ENCODE data around the gene REN. TPM values are rescaled to one million over a fixed set of nuclear protein-coding genes. Genes with fewer than 3 reads are reported as not detected.
A peak's percentile ranks its signal among the peaks of the same experiment; 100 is the strongest.

Gene REN
- total RNA-seq, 1 donor from 2014 or later = not detected

DNA sequence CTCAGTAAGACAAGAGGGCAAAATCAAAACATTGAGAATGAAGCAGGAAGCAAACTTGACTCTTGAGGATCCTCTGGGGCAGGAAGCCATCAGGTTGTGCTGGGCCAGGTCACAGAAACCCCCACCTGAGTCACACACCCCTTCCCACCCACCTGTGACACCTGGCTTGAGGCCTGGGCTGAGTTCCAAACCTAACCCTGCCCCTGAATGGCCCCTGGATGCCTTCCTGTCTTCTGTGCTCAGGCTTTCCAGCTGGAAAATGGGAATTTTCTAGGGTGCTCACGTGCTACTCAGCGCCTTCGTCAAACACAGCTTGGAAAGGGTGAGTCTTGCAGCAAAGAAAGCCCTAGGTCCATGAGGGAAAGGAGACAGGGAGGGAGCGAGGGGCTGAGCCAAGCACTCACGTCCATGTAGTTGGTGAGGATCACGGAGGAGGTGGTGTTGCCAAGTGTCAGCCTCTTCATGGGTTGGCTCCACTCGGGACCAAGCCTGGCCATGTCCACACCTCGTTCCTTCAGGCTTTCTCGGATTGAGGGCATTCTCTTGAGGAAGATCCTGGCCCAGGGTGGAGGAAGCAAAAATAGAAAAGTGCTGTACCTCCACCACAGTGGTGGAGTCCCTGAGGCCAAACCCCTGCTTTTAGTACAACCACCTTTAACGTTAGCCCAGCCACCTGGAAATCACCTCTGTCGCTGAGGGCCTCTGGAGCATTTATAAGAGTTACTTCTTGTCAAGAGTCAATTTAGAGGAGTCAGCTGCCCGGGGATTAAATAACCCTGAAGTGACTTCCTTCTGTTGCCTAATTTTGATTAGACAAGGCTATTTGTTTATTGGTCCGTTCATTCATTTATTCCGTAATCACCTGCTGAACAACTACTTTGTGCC is 4.3 kb downstream of the REN start:
- Mint-ChIP-seq H3K27ac (no peak overlapping the region), H3K9me3 (no peaks in the 10 kb centered on the region), H3K4me3 (no peak overlapping the region), H3K27me3 (ENCODE audit: insufficient read depth) (peaks cover 4% of the 10 kb centered on the region), H3K4me1 (ENCODE audit: low read depth) (no peaks in the 10 kb centered on the region), H3K36me3 (ENCODE audit: low read depth) (no peaks in the 10 kb centered on the region)
- intact Hi-C loops (cut with micrococcal nuclease) = loop anchor here (1.0 kb wide), 5 partner anchors 45 to 645 kb away; no protein-coding TSS in a partner anchor
- DNase-seq (ENCODE audit: low spot score) = no peak

DNA sequence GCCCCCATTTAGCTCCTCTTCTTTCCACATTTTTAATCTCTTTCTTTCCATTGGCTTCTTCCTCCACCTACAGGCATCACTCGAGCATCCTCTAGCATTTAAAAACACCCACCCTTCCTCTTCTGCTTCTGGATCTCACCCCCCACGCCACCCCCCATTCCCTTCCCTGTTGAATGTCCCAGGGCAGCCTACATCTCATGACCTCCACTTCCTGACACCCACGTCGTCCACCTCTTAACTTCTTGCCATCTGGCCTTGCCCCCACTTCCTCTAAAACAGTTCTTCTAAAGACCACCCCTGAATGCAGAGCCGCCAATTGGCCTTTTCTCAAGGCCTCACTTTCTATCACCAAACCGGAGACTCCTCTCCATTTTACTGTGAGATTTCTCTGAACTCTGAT is 8.2 kb downstream of the REN start:
- Mint-ChIP-seq H3K36me3 (ENCODE audit: low read depth) (no peaks in the 10 kb centered on the region), H3K9me3 (no peaks in the 10 kb centered on the region), H3K4me1 (ENCODE audit: low read depth) (no peaks in the 10 kb centered on the region), H3K27ac (no peak overlapping the region), H3K4me3 (no peak overlapping the region), H3K27me3 (ENCODE audit: insufficient read depth) (peaks cover 14% of the 10 kb centered on the region)
- intact Hi-C loops (cut with micrococcal nuclease) = no loop called here
- no peak for DNase-seq (ENCODE audit: low spot score)

DNA sequence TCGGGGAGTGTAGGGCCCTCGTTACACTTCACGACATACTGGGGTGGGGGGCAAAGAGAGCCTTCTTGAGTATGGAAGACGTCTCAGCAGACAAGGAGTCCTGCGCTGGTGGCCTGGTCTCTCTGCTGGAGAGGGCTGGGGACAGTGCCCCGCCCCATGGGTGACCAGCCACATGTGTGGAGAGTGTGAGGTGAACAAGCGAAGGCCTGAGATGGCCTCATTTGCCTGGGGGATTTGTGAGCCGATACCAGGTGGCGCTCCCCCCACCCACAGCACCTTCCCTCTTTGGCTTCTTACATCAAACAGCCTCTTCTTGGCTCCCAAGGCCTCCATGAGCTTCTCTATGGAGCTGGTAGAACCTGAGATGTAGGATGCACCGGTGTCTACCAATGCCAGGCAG is 10.3 kb downstream of the REN start:
- Mint-ChIP-seq H3K4me1 (ENCODE audit: low read depth) (no peaks in the 10 kb centered on the region), H3K9me3 (no peaks in the 10 kb centered on the region), H3K27me3 (ENCODE audit: insufficient read depth) (peaks cover 22% of the 10 kb centered on the region), H3K4me3 (no peak overlapping the region), H3K36me3 (ENCODE audit: low read depth) (no peaks in the 10 kb centered on the region), H3K27ac (no peak overlapping the region)
- DNase-seq (ENCODE audit: low spot score) = no peak
- intact Hi-C loops (cut with micrococcal nuclease) = no loop called here

DNA sequence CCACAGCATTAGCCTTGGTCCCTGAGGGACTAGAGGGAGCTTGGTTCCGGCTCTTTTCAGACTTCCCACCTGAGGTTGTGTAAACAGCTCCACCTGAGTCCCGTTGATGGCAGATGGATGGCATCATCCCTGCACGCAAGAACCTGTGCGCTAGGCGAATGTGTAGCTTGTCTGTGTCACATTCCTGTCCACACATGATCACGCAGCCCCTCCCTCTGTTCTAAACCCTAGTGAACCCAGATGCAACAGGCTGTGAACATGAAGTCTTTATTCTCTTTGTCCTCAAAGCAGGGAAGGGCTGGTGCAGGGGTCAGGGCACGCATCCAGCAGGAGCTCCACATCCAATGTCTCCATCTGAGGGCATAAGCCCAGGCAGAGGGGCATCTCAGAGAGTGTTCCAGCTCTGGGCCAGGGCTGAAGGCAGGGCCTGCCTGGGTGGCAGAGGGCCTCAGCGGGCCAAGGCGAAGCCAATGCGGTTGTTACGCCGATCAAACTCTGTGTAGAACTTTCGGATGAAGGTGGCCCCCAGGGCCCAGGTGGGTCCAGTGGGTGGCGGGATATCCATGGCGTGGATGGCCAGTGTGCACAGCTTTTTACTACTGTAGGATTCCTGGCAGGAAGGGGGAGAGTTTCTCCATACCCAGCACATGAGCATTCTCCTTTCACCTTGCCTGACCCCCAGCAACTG is 11.4 kb downstream of the REN start:
- no peaks in the 10 kb centered on the region for H3K4me1 Mint-ChIP-seq (ENCODE audit: low read depth)
- no peak overlapping the region for H3K4me3 Mint-ChIP-seq
- H3K36me3 Mint-ChIP-seq (ENCODE audit: low read depth) = no peaks in the 10 kb centered on the region
- H3K27ac Mint-ChIP-seq = no peak overlapping the region
- H3K9me3 Mint-ChIP-seq = no peaks in the 10 kb centered on the region
- intact Hi-C loops (cut with micrococcal nuclease) = no loop called here
- H3K27me3 Mint-ChIP-seq (ENCODE audit: insufficient read depth) = peaks cover 32% of the 10 kb centered on the region
- DNase-seq (ENCODE audit: low spot score) = no peak

DNA sequence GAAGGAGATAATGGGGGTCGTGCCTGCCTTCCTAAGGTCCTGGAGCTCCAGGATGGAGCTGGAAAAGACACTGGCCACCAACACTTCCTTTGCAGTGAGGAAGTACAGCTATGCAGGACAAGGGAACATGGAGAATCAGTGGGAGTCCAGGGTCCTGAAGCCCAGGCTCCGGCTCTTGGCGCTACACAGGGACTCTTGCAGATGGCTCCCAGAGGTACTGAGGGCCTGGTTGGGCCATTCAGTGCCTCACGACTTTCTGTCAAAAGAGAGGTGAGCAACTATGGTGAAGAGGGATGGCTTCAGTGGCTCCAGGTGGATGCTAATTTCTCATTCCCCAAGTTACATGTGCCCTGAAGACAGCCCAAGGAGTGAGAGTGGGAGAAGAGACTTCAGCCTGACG is 12.5 kb downstream of the REN start:
- intact Hi-C loops (cut with micrococcal nuclease) = no loop called here
- Mint-ChIP-seq H3K36me3 (ENCODE audit: low read depth) (no peaks in the 10 kb centered on the region), H3K27me3 (ENCODE audit: insufficient read depth) (peaks cover 32% of the 10 kb centered on the region), H3K27ac (no peak overlapping the region), H3K4me3 (no peak overlapping the region), H3K9me3 (no peaks in the 10 kb centered on the region), H3K4me1 (ENCODE audit: low read depth) (no peaks in the 10 kb centered on the region)
- DNase-seq (ENCODE audit: low spot score) = no peak

DNA sequence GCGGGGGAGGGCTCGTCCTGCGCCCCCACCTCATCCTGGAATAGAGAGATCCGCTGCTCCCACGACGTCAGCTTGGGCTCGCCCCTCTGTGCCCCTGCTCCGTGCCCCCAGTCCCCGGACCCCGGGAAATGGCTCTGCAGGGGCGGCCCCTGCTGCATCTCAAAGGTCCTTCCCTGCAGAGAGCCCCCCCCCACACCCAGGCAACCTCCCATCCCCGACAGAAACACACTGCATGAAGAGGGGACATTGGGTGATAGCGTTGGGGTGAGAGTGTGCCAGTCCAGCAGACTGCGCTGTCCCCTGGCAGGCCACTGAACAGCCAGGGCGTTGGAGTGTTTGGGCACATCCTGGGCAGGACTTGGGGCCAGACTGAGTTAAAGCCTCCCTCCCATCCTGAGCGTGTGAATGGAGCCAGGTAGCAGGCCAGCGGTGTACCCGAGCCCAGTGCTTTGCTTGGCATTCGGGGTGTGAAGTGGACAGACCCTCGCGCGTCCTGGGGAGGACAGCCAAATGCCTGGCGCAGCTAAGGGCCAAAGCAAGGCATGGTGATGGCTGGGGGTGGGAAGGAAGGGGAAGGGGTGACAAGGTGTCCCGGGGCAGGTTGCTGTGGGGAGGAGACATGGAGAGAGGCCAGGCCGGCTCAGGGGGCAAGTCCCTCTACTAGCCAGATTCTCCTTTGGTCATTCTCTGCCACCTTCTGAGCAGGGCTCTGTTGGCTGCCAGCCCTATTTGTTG is 13.7 kb downstream of the REN start:
- H3K27ac Mint-ChIP-seq = no peak overlapping the region
- H3K4me1 Mint-ChIP-seq (ENCODE audit: low read depth) = no peaks in the 10 kb centered on the region
- H3K36me3 Mint-ChIP-seq (ENCODE audit: low read depth) = no peaks in the 10 kb centered on the region
- peaks cover 31% of the 10 kb centered on the region for H3K27me3 Mint-ChIP-seq (ENCODE audit: insufficient read depth)
- no peak for DNase-seq (ENCODE audit: low spot score)
- peak overlapping the region; percentile 56 for H3K4me3 Mint-ChIP-seq
- intact Hi-C loops (cut with micrococcal nuclease) = no loop called here
- no peaks in the 10 kb centered on the region for H3K9me3 Mint-ChIP-seq

DNA sequence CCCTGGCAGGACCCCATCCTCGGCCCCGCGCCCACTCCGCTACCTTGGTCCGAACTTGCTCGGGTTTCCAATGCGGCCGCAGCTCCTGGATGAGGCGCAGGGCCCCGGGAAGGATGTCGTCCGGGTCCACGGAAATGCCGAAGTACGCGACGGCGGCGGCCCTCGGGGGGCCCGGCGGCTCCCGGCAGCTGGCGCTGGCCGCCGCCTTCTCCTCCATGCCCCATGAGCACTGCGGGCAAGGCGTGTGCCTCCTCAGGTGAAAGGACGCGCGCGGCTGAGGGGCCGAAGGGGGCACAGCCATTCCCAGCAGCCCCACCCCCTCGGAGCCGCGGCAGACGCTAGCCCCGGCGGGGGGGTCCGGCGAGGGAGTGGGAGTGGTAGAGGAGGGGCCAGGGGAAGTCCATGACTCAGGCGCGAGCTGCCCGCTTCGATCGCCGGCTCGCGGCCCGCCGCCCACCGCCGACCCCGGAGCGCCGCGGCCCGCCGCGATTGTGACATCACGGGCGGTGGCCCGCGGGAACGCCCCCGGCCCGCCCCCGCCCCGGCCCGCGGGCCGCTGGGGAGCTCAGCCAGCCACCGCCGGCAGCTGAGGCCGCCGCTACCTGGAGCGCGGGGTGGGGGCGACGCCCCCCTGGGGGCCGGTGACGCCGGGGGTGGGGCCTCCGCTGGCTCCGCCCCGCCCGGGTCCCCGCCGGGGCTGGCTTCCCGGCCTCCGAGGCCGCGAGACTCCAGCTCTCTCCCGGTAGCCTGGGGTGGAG is 14.4 kb downstream of the REN start, which contains the start of gene ETNK2:
Gene ETNK2, minus strand, starts transcription at position 493 of the 758 bp plus-strand sequence. Its CDS starts 192 bp downstream, at position 301.
- peak within 1 kb of the TSS; percentile 62 for H3K4me3 Mint-ChIP-seq
- DNase-seq (ENCODE audit: low spot score) = peak; percentile 9
- H3K36me3 Mint-ChIP-seq (ENCODE audit: low read depth) = no peaks in the 10 kb centered on the region

DNA sequence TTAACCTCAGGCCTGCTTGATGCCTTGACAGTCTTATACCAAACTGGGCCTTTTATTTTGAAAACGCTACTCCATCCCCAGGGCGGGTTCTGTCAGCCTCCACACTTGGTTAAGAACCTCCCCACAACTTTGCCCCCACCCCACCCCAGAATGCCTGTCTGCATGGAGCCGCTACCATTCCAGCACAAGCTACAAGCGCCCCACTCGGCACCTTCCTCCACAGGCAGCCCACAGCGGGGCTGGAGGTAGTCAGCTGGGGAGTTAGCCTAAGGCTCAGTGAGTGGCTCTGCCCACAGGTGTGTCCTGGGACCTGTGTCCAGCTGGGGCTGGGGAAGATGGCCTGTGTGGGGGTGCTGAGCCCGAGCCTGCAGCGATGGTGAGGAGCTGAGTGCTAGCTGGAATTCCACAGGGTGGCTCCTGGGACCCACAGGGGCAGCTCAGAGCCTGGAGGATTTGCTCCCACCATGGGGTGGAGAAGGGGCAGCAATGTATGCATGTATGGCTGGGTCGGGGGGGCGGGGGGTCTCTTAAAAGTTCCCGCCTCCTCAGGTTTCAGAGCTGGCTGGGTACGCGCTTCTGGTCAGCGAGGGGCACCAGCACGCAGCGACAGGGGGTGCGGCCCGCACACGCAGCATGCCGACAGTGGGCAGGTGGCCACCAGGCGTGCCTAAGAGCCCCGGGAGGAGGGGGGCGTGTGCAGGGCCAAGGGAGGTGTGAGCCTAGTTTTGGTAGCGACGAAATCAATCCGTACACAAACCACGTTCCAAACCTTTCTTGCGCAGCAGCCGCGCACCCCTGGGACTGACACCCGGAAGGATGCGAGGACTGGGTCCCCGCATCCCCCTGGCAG is 15.2 kb downstream of the REN start:
- H3K27me3 Mint-ChIP-seq (ENCODE audit: insufficient read depth) = peaks cover 28% of the 10 kb centered on the region
- H3K36me3 Mint-ChIP-seq (ENCODE audit: low read depth) = no peaks in the 10 kb centered on the region
- intact Hi-C loops (cut with micrococcal nuclease) = no loop called here
- no peak overlapping the region for H3K27ac Mint-ChIP-seq
- H3K4me1 Mint-ChIP-seq (ENCODE audit: low read depth) = no peaks in the 10 kb centered on the region
- peak overlapping the region; percentile 62 for H3K4me3 Mint-ChIP-seq
- no peak for DNase-seq (ENCODE audit: low spot score)
- no peaks in the 10 kb centered on the region for H3K9me3 Mint-ChIP-seq

More for the DNA sequence above, 14.4 kb downstream of the REN start, which contains the start of gene ETNK2:
- intact Hi-C loops (cut with micrococcal nuclease) = no loop called here
- Mint-ChIP-seq H3K4me1 (ENCODE audit: low read depth) (no peaks in the 10 kb centered on the region), H3K27ac (no peak within 1 kb of the TSS), H3K27me3 (ENCODE audit: insufficient read depth) (peaks cover 31% of the 10 kb centered on the region), H3K9me3 (no peaks in the 10 kb centered on the region)

DNA sequence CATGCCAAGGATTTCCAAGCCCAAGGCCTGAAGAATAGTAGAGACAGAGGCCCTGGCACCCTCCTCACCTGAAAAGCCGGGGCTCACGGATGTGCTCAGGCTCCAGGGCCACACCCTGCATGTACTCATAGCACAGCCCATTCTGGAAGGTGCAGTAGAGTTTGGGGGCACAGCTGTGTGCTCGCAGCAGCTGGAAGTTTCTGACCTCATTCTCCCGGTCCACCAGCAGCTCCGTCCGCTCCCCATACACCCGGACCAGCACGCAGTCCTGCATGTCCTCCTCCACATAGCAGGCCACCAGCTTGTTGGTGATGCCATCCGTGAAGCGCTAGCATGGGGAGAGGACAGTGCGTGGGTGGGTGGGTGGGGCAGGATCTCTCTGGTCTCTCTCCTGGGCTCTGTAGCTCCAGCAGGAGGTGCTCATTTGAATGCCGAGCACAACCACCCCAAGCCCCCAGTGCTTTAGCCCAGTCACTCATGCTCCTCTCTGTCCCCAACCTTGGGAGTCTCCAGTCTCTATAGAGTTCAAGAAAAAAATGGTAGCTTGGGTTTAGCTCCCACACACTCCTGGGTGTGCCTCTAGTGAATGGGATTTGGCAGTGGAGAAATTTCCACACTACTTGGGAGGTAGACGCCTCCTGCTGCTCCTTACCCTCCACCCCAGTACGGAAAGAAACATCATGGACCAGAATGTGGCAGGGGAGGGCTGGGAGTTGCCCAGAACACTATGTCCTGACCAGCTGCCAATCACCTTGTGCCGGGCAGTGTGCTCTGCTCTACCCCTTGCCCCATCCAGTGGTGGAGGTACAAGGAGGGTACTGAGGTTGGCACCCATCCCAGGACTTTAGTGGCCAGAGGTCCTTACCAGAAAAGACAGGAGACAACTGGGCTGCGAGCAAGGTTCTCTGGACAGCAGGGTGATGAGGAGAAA is 16.2 kb downstream of the REN start:
- Mint-ChIP-seq H3K27ac (no peak overlapping the region), H3K27me3 (ENCODE audit: insufficient read depth) (peaks cover 32% of the 10 kb centered on the region), H3K9me3 (no peaks in the 10 kb centered on the region), H3K4me3 (peak overlapping the region; percentile 53), H3K36me3 (ENCODE audit: low read depth) (no peaks in the 10 kb centered on the region), H3K4me1 (ENCODE audit: low read depth) (no peaks in the 10 kb centered on the region)
- DNase-seq (ENCODE audit: low spot score) = no peak
- intact Hi-C loops (cut with micrococcal nuclease) = no loop called here

DNA sequence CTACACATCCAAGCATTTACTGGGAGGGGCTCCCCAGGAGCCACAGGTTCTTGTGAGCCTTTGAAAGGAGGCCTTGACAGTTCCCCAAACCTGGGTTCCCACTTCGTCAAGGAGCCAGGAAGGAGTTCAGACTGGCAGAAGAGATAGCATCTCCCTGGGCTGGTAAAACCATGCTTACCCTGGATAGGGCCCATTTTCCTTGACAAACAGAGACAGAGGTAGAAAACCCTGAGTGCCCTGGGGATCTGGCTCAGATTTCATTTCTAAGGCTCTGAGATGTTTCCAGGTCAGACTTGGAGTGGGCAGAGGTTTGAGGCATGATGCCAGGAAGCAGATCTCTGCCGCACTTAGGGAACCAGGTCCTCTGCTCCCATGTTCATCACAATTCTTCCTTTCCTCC is 17.0 kb downstream of the REN start:
- intact Hi-C loops (cut with micrococcal nuclease) = no loop called here
- Mint-ChIP-seq H3K4me3 (no peak overlapping the region), H3K36me3 (ENCODE audit: low read depth) (no peaks in the 10 kb centered on the region), H3K4me1 (ENCODE audit: low read depth) (no peaks in the 10 kb centered on the region), H3K27ac (no peak overlapping the region), H3K9me3 (no peaks in the 10 kb centered on the region), H3K27me3 (ENCODE audit: insufficient read depth) (peaks cover 32% of the 10 kb centered on the region)
- DNase-seq (ENCODE audit: low spot score) = no peak

Data from activated T-helper 1 cell treated with anti-CD3 and anti-CD28 coated beads, Interleukin-12 subunit alpha, Interleukin-12 subunit beta, Interleukin-2, Interleukin-4 antibody, amounts not matched to agents 30 ng/mL and 10 ng/mL and 1 ng/mL, durations not matched to agents 14 hours and 24 hours and 36 hours (primary cell).